Brain microvascular endothelial cell (primary cell): ENCODE data around the gene DDRGK1.
"Not testable (repeated sequence)": the region's sequence is repeated elsewhere in the genome, so short reads cannot be mapped to it uniquely, and the experiment has no call there.

Experiments used
- DNase-seq: peaks from one replicate; pipeline ENCODE4 v3.0.0-alpha.2; 2020
- H3K27ac ChIP-seq: fragments of 250-450 bp; sonication (Bioruptor Pico); 2 replicates; pipeline ENCODE4 v1.5.1; 2020; ENCODE audit warnings: mild to moderate bottlenecking, moderate library complexity
- H3K27me3 ChIP-seq: fragments of 250-450 bp; sonication (Bioruptor Pico); replicated peaks from 2 replicates; pipeline ENCODE4 v1.5.1; 2020; ENCODE audit warnings: mild to moderate bottlenecking
- H3K36me3 ChIP-seq: fragments of 250-450 bp; sonication (Bioruptor Pico); replicated peaks from 2 replicates; pipeline ENCODE4 v1.5.1; 2020; ENCODE audit warnings: mild to moderate bottlenecking
- H3K4me3 ChIP-seq: 2 replicates; pipeline ENCODE4 v1.5.1; 2011; ENCODE audit warnings: low read depth, mild to moderate bottlenecking, control low read depth, low read length, moderate library complexity
- CTCF ChIP-seq: IDR thresholded peaks from 2 replicates; pipeline ENCODE4 v1.5.1; 2011; ENCODE audit warnings: low read depth, mild to moderate bottlenecking, moderate library complexity, low read length, control low read depth, inconsistent platforms; ENCODE audit errors: missing control alignments
- in situ Hi-C: cut with HindIII; loops from 2 replicates; pipeline ENCODE4 v1.10.0; 2017; ENCODE audit warnings: low sequenced_read_pairs, low pct_ligation_motif_present

DDRGK1 gene

GRCh38 chr20:3223651-3223993, 19.1 kb upstream of the DDRGK1 start:
- Histone ChIP-seq H3K36me3 (peaks cover 19% of the 10 kb centered on the region), H3K27me3 (no peaks in the 10 kb centered on the region), H3K27ac (no peak overlapping the region), H3K4me3 (no peak overlapping the region)
- no peak for TF ChIP-seq CTCF
- DNase-seq, result no peak
- in situ Hi-C loops, result no loop called here

GRCh38 chr20:3222635-3223600, 18.4 kb upstream of the DDRGK1 start:
- no peak overlapping the region for H3K4me3 ChIP-seq
- peaks cover 19% of the 10 kb centered on the region for H3K36me3 ChIP-seq
- in situ Hi-C loops, result no loop called here
- DNase-seq, result no peak
- H3K27me3 ChIP-seq, result no peaks in the 10 kb centered on the region
- H3K27ac ChIP-seq, result no peak overlapping the region
- no peak for TF ChIP-seq CTCF

- no peak for DNase-seq
- TF ChIP-seq CTCF, result no peak
- H3K27me3 ChIP-seq, result no peaks in the 10 kb centered on the region
- peaks cover 19% of the 10 kb centered on the region for H3K36me3 ChIP-seq
- in situ Hi-C loops, result no loop called here
- H3K4me3 ChIP-seq, result no peak overlapping the region
- no peak overlapping the region for H3K27ac ChIP-seq
These were observed 17.1 kb upstream of the DDRGK1 start for GRCh38 chr20:3221398-3222226.

GRCh38 chr20:3218307-3218988, 14.0 kb upstream of the DDRGK1 start:
- H3K27ac ChIP-seq, result no peak overlapping the region
- peaks cover 28% of the 10 kb centered on the region for H3K36me3 ChIP-seq
- DNase-seq, result no peak
- no peaks in the 10 kb centered on the region for H3K27me3 ChIP-seq
- in situ Hi-C loops, result no loop called here
- no peak overlapping the region for H3K4me3 ChIP-seq
- TF ChIP-seq CTCF, result peak; percentile 72

GRCh38 chr20:3215359-3215917, 11.0 kb upstream of the DDRGK1 start:
- H3K27me3 ChIP-seq, in situ Hi-C loops, DNase-seq, H3K4me3 ChIP-seq, H3K27ac ChIP-seq: not testable (repeated sequence)
- peaks cover 16% of the 10 kb centered on the region for H3K36me3 ChIP-seq

- Histone ChIP-seq H3K27me3 (no peaks in the 10 kb centered on the region), H3K36me3 (peaks cover 14% of the 10 kb centered on the region), H3K27ac (no peak overlapping the region), H3K4me3 (no peak overlapping the region)
- in situ Hi-C loops, result no loop called here
- no peak for TF ChIP-seq CTCF
- DNase-seq, result no peak
These were observed 8.7 kb upstream of the DDRGK1 start for GRCh38 chr20:3213226-3213625.
